DOHH2 (cell line): Measurements from ENCODE around the gene CYLD.

Source experiments
- CTCF ChIP-seq: fragments of 200-600 bp; sonication (generic); IDR thresholded peaks from one replicate; pipeline ENCODE4 v1.5.1; 2014; ENCODE audit warnings: antibody characterized with exemption, mild to moderate bottlenecking, low read depth, low read length; ENCODE audit not compliant: poor library complexity, severe bottlenecking
- EZH2phosphoT487 ChIP-seq: fragments of 200-600 bp; sonication (generic); IDR thresholded peaks from 2 replicates; pipeline ENCODE4 v1.6.1; 2017; ENCODE audit warnings: borderline replicate concordance, mild to moderate bottlenecking, antibody characterized with exemption, low read length, moderate library complexity, mixed read lengths

DNA sequence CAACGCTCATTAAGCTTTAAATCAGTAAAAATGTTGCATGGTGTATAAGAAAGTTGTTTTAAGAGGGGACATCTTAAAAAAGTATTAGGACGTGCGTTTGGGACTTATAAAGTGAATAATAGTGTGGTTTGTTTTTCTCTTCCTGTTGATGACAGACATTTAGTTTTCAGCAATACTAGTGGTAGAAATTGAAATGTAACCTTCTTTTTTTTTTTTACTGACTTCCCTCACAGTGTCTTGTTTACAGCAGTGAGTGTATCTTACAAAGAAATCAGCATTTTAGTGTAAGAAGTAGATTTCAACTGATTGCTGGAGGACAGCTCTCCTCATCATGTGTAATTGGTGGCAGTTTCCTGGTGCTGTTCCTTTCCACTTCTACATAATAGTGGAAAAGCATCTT, 39.6 kb downstream of the CYLD start:
- TF ChIP-seq EZH2phosphoT487 (no peak), CTCF (no peak)
